Upper lobe of right lung (tissue), 1 donor: ENCODE data around the gene RNF44. TPM values are rescaled to one million over a fixed set of nuclear protein-coding genes. Genes with fewer than 3 reads are reported as not detected.

Source experiments
- ATAC-seq: fragments of 200-7000 bp; cut with Tn5 transposase; one replicate; pipeline ENCODE4 v1.9.1; 2020; ENCODE audit warnings: mild to moderate bottlenecking, moderate library complexity
- DNase-seq: peaks from one replicate; pipeline ENCODE4 v3.0.0-alpha.2; 2020
- H3K27ac ChIP-seq: fragments of 200-600 bp; one replicate; pipeline ENCODE4 v1.8.0; 2022
- H3K27me3 ChIP-seq: fragments of 200-600 bp; one replicate; pipeline ENCODE4 v1.8.0; 2022; ENCODE audit warnings: mild to moderate bottlenecking
- H3K36me3 ChIP-seq: fragments of 200-600 bp; one replicate; pipeline ENCODE4 v1.8.0; 2022
- H3K4me1 ChIP-seq: fragments of 200-600 bp; one replicate; pipeline ENCODE4 v1.8.0; 2022
- H3K4me3 ChIP-seq: fragments of 200-600 bp; one replicate; pipeline ENCODE4 v1.8.0; 2022; ENCODE audit warnings: mild to moderate bottlenecking
- H3K9me3 ChIP-seq: fragments of 200-600 bp; one replicate; pipeline ENCODE4 v1.8.0; 2022
- intact Hi-C: fragments of 100-400 bp; cut with DNase I; formaldehyde crosslinking; loops from one replicate; pipeline ENCODE4 v1.11.0; 2022
- total RNA-seq: library from RNA; stranded (reverse); fragmentation: NEBNext Ultra II Directional; extraction: Animal tissue kit (Norgen Biotek cat#: 25700); gene quantifications from one replicate; pipeline ENCODE4 v1.2.1, GENCODE V29; 2021
- TF ChIP-seq, protein P1 (sequence below): fragments of 200-600 bp; IDR thresholded peaks from one replicate; pipeline ENCODE4 v1.8.0; 2022; ENCODE audit warnings: antibody characterized with exemption
- donor health status: DM: no; HTN: yes; CAD: no; lungs with severe emphysema.

The RNF44 gene
- total RNA-seq, 1 donor from 2014 or later = 48.0 TPM

DNA sequence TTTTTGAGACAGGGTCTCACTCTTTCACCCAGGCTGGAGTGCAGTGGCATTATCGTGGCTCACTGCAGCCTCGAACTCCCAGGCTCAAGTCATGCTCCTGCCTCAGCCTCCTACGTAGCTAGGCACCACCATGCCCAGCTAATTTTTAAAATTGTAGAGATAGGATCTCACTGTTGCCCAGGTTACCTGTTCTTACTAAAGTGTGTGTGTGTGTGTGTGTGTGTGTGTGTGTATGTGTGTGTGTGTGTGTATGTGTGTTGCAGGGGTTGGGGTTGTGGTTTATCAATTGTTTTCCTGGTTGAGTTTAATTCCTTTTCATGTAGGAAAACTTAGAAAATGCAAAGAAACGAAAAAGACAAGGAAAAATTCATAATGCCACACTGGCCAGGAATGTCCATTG is 21.8 kb downstream of the RNF44 start:
- Histone ChIP-seq H3K27ac (no peak overlapping the region), H3K4me1 (no peaks in the 10 kb centered on the region), H3K9me3 (no peaks in the 10 kb centered on the region), H3K36me3 (no peaks in the 10 kb centered on the region), H3K27me3 (no peaks in the 10 kb centered on the region), H3K4me3 (no peak overlapping the region)
- no peak for ATAC-seq
- TF ChIP-seq, protein P1, sequence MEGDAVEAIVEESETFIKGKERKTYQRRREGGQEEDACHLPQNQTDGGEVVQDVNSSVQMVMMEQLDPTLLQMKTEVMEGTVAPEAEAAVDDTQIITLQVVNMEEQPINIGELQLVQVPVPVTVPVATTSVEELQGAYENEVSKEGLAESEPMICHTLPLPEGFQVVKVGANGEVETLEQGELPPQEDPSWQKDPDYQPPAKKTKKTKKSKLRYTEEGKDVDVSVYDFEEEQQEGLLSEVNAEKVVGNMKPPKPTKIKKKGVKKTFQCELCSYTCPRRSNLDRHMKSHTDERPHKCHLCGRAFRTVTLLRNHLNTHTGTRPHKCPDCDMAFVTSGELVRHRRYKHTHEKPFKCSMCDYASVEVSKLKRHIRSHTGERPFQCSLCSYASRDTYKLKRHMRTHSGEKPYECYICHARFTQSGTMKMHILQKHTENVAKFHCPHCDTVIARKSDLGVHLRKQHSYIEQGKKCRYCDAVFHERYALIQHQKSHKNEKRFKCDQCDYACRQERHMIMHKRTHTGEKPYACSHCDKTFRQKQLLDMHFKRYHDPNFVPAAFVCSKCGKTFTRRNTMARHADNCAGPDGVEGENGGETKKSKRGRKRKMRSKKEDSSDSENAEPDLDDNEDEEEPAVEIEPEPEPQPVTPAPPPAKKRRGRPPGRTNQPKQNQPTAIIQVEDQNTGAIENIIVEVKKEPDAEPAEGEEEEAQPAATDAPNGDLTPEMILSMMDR = no peak
- no peak for DNase-seq
- intact Hi-C loops = no loop called here

DNA sequence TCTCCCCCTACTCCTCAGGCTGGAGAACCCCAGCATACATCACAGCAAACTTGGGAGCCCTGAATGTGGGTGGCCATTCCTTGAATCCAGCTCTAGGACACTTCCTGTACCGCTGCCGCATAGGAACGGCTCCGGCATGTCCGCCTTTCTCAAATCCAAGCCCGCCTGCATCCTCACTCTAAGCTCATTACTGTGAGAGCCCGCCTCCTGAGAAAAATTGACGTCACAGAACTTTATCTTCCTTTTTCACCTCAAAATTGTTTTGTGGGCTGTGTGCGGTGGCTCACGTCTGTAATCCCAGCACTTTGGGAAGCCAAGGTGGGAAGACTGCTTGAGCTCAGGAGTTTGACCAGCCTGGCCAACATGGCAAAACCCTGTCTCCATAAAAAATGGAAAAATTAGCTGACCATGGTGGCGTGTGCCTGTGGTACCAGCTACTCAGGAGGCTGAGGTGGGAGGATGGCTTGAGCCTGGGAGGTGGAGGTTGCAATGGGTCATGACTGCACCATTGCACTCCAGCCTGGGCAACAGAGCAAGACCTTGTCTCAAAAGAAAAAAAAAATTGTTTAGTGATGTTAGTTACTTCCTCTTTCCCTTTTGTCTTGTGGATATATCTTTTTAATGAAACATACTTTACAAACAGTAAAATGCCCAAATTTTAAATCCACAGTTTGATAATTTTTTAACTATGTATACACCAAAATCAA is 22.8 kb downstream of the RNF44 start:
- ATAC-seq (no peak), DNase-seq (no peak)
- Histone ChIP-seq H3K9me3 (no peaks in the 10 kb centered on the region), H3K36me3 (peaks cover 2% of the 10 kb centered on the region), H3K27ac (no peak overlapping the region), H3K27me3 (no peaks in the 10 kb centered on the region), H3K4me3 (no peak overlapping the region), H3K4me1 (no peaks in the 10 kb centered on the region)
- intact Hi-C loops = no loop called here
- TF ChIP-seq, protein P1 = no peak

DNA sequence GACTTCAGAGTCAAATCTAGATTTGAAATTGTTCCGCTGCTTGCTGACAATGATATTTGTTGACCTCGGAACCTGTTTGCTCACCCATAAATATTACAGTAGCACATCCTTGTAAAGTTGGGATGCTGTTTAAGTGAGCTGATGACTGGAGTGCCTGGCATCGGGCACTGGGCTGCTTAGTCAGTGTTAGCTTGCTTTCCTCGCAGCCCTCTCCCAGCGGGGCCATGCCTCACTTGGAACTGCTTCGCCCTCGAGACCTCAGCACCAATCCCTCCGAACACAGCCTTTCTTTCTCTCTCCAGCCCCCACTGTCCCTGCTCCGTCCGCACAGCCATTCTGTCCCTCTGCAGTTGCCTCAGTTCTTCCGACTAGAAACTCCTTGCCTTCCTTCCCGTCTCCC is 23.4 kb downstream of the RNF44 start:
- H3K27ac ChIP-seq = no peak overlapping the region
- H3K4me3 ChIP-seq = no peak overlapping the region
- TF ChIP-seq, protein P1 = no peak
- H3K4me1 ChIP-seq = no peaks in the 10 kb centered on the region
- peaks cover 8% of the 10 kb centered on the region for H3K36me3 ChIP-seq
- ATAC-seq (no peak), DNase-seq (no peak)
- intact Hi-C loops = no loop called here
- no peaks in the 10 kb centered on the region for H3K9me3 ChIP-seq
- H3K27me3 ChIP-seq = no peaks in the 10 kb centered on the region

DNA sequence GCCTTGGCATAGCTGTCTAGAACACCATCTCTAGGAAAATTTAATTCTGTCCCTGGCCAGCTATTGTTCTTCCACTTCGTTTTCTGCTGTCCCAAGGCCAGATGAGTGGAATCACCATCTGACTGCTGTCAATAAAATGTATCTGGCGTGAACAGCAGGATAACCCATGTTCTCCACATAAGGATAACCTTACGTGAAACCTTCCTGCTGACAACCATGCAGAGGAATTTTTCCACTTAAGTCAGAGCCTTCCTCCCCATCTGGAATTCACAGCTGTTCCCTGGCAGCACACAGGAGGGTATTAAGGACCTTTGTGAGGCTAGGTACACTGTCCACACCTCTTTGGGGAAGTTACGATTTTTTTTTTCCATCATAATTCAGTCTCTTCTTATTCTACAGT is 28.6 kb downstream of the RNF44 start:
- no peak overlapping the region for H3K27ac ChIP-seq
- H3K27me3 ChIP-seq = no peaks in the 10 kb centered on the region
- H3K4me1 ChIP-seq = no peaks in the 10 kb centered on the region
- no peak for DNase-seq
- no peaks in the 10 kb centered on the region for H3K9me3 ChIP-seq
- H3K36me3 ChIP-seq = peaks cover 58% of the 10 kb centered on the region
- intact Hi-C loops = no loop called here
- TF ChIP-seq, protein P1 = no peak
- H3K4me3 ChIP-seq = no peak overlapping the region
- ATAC-seq = no peak

DNA sequence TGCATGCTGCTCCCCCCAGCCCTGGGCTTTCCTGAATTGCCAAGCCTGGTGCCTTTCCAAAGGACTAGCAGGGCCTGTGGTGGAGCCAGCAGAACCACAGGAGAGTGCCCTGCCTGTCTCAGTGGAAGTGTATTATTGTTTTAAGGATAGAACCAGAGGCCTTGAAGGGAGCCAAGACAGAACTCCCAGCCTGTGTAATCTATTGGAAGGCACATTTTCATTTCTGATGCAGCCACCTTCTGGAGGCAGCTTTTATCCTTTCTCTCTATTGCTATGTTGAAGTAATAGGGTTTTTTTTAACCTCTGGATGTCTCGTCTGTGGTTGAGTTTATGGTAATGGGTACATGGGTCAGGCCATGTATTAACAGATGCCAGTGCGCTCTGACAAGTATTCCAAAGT is 29.3 kb downstream of the RNF44 start:
- no peaks in the 10 kb centered on the region for H3K27me3 ChIP-seq
- no peak overlapping the region for H3K4me3 ChIP-seq
- ATAC-seq = no peak
- intact Hi-C loops = no loop called here
- H3K36me3 ChIP-seq = peaks cover 65% of the 10 kb centered on the region
- DNase-seq = no peak
- TF ChIP-seq, protein P1 = no peak
- no peaks in the 10 kb centered on the region for H3K4me1 ChIP-seq
- H3K9me3 ChIP-seq = no peaks in the 10 kb centered on the region
- H3K27ac ChIP-seq = no peak overlapping the region

DNA sequence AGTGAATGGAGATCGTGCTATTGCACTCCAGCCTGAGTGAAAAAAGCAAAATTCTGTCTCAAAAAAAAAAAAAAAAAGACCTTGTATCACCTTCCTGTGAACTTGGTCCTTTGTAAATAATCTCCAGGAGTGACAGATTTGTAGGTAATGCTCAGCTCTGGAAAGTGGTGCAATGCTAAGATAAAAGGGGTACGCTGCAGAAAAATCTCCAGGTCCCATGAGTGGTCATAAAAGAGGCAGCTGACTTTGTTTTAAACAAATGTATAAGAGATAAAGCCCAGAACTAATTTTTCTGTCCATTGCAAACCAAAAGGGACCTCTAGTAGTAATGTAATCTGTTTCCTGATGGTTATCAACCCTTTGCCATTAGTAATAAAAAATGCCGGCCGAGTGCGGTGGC is 33.7 kb downstream of the RNF44 start:
- H3K4me3 ChIP-seq = no peak overlapping the region

More for the DNA sequence above, 33.7 kb downstream of the RNF44 start:
- H3K9me3 ChIP-seq = no peaks in the 10 kb centered on the region
- H3K27me3 ChIP-seq = no peaks in the 10 kb centered on the region
- ATAC-seq (no peak), DNase-seq (no peak)
- intact Hi-C loops = no loop called here
- H3K36me3 ChIP-seq = peaks cover 100% of the 10 kb centered on the region
- H3K27ac ChIP-seq = no peak overlapping the region
- H3K4me1 ChIP-seq = no peaks in the 10 kb centered on the region
- TF ChIP-seq, protein P1 = no peak
